Lower leg skin (tissue), 3 donors: ENCODE measurements around the gene CABP2.

ENCODE experiments used
- POLR2A ChIP-seq, 2 donors: fragments of 450-650 bp; IDR thresholded peaks; one replicate each; pipeline ENCODE4 v1.6.1; 2016 to 2017; ENCODE audit warnings: antibody characterized with exemption in 2 of 2, mild to moderate bottlenecking in 1 of 2, moderate library complexity in 1 of 2
- TF ChIP-seq, protein P1 (sequence below), 3 donors: fragments of 450-650 bp; IDR thresholded peaks; one replicate each; pipeline ENCODE4 v1.5.1; 2016; ENCODE audit warnings: antibody characterized with exemption in 3 of 3, mild to moderate bottlenecking in 3 of 3, moderate library complexity in 2 of 3

DNA sequence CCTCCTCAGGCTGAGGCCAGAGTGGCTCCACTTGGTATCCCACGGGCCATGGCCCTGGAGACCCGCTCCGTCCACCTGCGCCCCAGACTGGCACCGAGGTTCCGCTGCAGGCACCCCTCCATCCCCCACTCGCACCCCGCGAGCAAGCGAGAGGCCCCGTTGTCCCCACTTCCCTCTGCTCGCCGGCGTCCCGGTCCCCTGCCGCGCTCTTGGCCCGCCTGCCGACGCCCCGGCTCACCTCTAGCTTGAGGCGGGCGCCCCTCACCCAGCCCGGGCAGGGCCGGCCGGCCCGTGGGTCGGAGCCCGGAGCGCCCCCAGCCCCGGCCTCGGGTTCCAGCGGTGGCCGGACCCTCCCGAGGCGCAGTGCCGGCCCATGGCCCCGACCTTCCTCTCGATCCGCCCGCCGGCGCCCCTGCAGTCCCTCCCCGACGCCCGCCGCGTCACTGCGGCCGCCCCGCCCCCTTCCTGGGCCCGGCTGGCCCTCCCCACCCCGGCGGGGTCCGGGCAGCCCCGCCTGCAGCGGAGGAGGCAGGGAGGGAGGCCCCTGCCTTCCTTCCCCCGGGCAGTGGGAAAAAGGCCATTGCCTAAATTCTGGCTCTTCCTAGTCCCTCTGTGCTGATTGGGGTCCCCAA, 18.2 kb downstream of the CABP2 start, which contains the start of gene PITPNM1:
- TF ChIP-seq, protein P1, sequence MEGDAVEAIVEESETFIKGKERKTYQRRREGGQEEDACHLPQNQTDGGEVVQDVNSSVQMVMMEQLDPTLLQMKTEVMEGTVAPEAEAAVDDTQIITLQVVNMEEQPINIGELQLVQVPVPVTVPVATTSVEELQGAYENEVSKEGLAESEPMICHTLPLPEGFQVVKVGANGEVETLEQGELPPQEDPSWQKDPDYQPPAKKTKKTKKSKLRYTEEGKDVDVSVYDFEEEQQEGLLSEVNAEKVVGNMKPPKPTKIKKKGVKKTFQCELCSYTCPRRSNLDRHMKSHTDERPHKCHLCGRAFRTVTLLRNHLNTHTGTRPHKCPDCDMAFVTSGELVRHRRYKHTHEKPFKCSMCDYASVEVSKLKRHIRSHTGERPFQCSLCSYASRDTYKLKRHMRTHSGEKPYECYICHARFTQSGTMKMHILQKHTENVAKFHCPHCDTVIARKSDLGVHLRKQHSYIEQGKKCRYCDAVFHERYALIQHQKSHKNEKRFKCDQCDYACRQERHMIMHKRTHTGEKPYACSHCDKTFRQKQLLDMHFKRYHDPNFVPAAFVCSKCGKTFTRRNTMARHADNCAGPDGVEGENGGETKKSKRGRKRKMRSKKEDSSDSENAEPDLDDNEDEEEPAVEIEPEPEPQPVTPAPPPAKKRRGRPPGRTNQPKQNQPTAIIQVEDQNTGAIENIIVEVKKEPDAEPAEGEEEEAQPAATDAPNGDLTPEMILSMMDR (IDR thresholded peaks at IDR 0.05): no peak
- no peak for TF ChIP-seq POLR2A (IDR thresholded peaks at IDR 0.05)
